AG09309 (cell line): Measurements from ENCODE around the gene KLHL40.

Experiments
- DNase-seq: peaks from one replicate; pipeline ENCODE4 v3.0.0-alpha.2; 2010; ENCODE audit warnings: low read depth
- H3K4me3 ChIP-seq: 2 replicates; pipeline ENCODE4 v1.5.1; 2011; ENCODE audit warnings: mild to moderate bottlenecking, low read depth, low read length, moderate library complexity; ENCODE audit not compliant: control insufficient read depth
- CTCF ChIP-seq: IDR thresholded peaks from 2 replicates; pipeline ENCODE4 v1.5.1; 2011; ENCODE audit warnings: mild to moderate bottlenecking, low read depth, low read length, inconsistent platforms; ENCODE audit not compliant: insufficient read depth, control insufficient read depth; ENCODE audit errors: missing control alignments

Gene KLHL40

GRCh38 chr3:42696356-42697288 is 11.3 kb downstream of the KLHL40 start:
- H3K4me3 ChIP-seq: no peak overlapping the region
- no peak for TF ChIP-seq CTCF
- no peak for DNase-seq

GRCh38 chr3:42697289-42698051 is 12.1 kb downstream of the KLHL40 start:
- no peak overlapping the region for H3K4me3 ChIP-seq
- no peak for DNase-seq
- TF ChIP-seq CTCF: no peak

GRCh38 chr3:42698216-42698910 is 13.0 kb downstream of the KLHL40 start:
- DNase-seq: no peak
- no peak for TF ChIP-seq CTCF
- H3K4me3 ChIP-seq: no peak overlapping the region

GRCh38 chr3:42698911-42699230 is 13.5 kb downstream of the KLHL40 start:
- H3K4me3 ChIP-seq: no peak overlapping the region
- no peak for TF ChIP-seq CTCF
- DNase-seq: no peak

- no peak overlapping the region for H3K4me3 ChIP-seq
- no peak for DNase-seq
- no peak for TF ChIP-seq CTCF
Observed at GRCh38 chr3:42699511-42699971, 14.2 kb downstream of the KLHL40 start.
